Fibroblast of lung (primary cell): Measurements from ENCODE around the gene SYCE3. TPM values are rescaled to one million over a fixed set of nuclear protein-coding genes. Genes with fewer than 3 reads are reported as not detected.

Experiments used
- DNase-seq, 2 donors: peaks; one replicate each; pipeline versions ENCODE4 v3.0.0 to v3.0.0-alpha.2; 2010; ENCODE audit warnings: low read depth in 2 of 2
- H2AFZ ChIP-seq: 2 replicates; pipeline ENCODE4 v1.5.1; 2012; ENCODE audit warnings: low read length, control low read depth, inconsistent platforms
- H3K27ac ChIP-seq: 2 replicates; pipeline ENCODE4 v1.5.1; 2011; ENCODE audit warnings: low read length, control low read depth; ENCODE audit not compliant: insufficient read depth
- H3K27me3 ChIP-seq: 2 replicates; pipeline ENCODE4 v1.5.1; 2011; ENCODE audit warnings: mild to moderate bottlenecking, low read length; ENCODE audit not compliant: control insufficient read depth, insufficient read depth
- H3K36me3 ChIP-seq: 2 replicates; pipeline ENCODE4 v1.5.1; 2011; ENCODE audit warnings: low read length; ENCODE audit not compliant: control insufficient read depth, insufficient read depth
- H3K4me1 ChIP-seq: 2 replicates; pipeline ENCODE4 v1.5.1; 2011; ENCODE audit warnings: low read length; ENCODE audit not compliant: control insufficient read depth, insufficient read depth; ENCODE audit errors: extremely low read depth
- H3K4me2 ChIP-seq: 2 replicates; pipeline ENCODE4 v1.5.1; 2011; ENCODE audit warnings: low read length, control low read depth; ENCODE audit not compliant: insufficient read depth; ENCODE audit errors: extremely low read depth
- H3K4me3 ChIP-seq, 4 experiments: fragments of 200-600 bp in 1 of 4; sonication (generic) in 1 of 4; replicated peaks in 1 of 4; 2 replicates each; pipeline ENCODE4 v1.5.1; 2011 to 2016; ENCODE audit warnings: low read length in 4 of 4, low read depth in 3 of 4, mild to moderate bottlenecking in 3 of 4, control low read depth in 2 of 4, inconsistent platforms in 1 of 4, mixed read lengths in 1 of 4; ENCODE audit not compliant: insufficient read depth in 1 of 4; ENCODE audit errors: control extremely low read depth in 1 of 4
- H3K79me2 ChIP-seq: 2 replicates; pipeline ENCODE4 v1.5.1; 2012; ENCODE audit warnings: mild to moderate bottlenecking, low read length, inconsistent platforms; ENCODE audit not compliant: control insufficient read depth, insufficient read depth
- H3K9ac ChIP-seq: 2 replicates; pipeline ENCODE4 v1.5.1; 2011; ENCODE audit warnings: mild to moderate bottlenecking, low read length, control low read depth; ENCODE audit not compliant: insufficient read depth
- H3K9me3 ChIP-seq: 2 replicates; pipeline ENCODE4 v1.5.1; 2012; ENCODE audit warnings: low read depth, low read length; ENCODE audit not compliant: control insufficient read depth, insufficient read depth
- H4K20me1 ChIP-seq: 2 replicates; pipeline ENCODE4 v1.5.1; 2011; ENCODE audit warnings: low read length; ENCODE audit not compliant: control insufficient read depth, insufficient read depth; ENCODE audit errors: extremely low read depth
- EZH2 ChIP-seq: IDR thresholded peaks from 2 replicates; pipeline ENCODE4 v1.5.1; 2012; ENCODE audit warnings: low read length, control low read depth, mild to moderate bottlenecking; ENCODE audit errors: missing control alignments
- polyA plus RNA-seq, 2 donors: library from polyadenylated mRNA; depleted of rRNA in 1 of 2; stranded (reverse) in 1 of 2; unstranded in 1 of 2; fragments of >200 nt; gene quantifications; 2 replicates each; pipeline ENCODE4 v1.2.1, GENCODE V29; 2011 to 2012; ENCODE audit warnings: missing spikeins in 1 of 2
- total RNA-seq: library from RNA; depleted of rRNA; stranded (reverse); fragments of >200 nt; gene quantifications from 2 replicates; pipeline ENCODE4 v1.2.1, GENCODE V29; 2014
- TF ChIP-seq, protein P1 (sequence below), 2 donors: IDR thresholded peaks in 1 of 2; conservative IDR thresholded peaks in 1 of 2; 1 replicate in 1 of 2; 2 replicates in 1 of 2; pipeline ENCODE4 v1.5.1; 2011 to 2012; ENCODE audit warnings: low read length in 2 of 2, control low read depth in 1 of 2, inconsistent platforms in 1 of 2, low read depth in 1 of 2, mild to moderate bottlenecking in 1 of 2

The SYCE3 gene
- total and polyA plus RNA-seq, 2 donors (not counting 1 experiment from before 2014, with no cell fraction given) = 0.33 TPM; not detected in 1

DNA sequence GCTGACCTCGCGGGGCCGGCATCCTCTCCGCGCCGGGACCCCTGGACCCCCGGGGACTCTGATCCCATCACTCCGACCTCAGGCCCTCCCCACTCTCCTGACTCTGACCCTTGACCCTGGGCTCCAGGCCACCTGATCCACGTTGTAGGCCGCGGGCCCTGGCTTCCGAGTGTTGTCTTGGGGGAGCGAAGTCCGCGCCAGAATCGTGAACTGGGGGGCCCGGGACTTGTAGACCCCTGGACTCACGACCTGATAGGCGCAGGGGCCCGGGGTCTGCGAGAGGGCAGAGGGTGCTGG lies 32.2 kb downstream of the SYCE3 start:
- H4K20me1 ChIP-seq = no peaks in the 10 kb centered on the region
- H3K4me1 ChIP-seq = peaks cover 14% of the 10 kb centered on the region
- DNase-seq = no peak
- no peak overlapping the region for H2AFZ ChIP-seq
- no peaks in the 10 kb centered on the region for H3K36me3 ChIP-seq
- H3K79me2 ChIP-seq = no peaks in the 10 kb centered on the region
- peak overlapping the region; percentile 25 to 60 (median 38) for H3K4me3 ChIP-seq
- H3K27me3 ChIP-seq = peaks cover 11% of the 10 kb centered on the region
- no peaks in the 10 kb centered on the region for H3K9me3 ChIP-seq
- H3K4me2 ChIP-seq = peak overlapping the region; percentile 64
- TF ChIP-seq, protein P1, sequence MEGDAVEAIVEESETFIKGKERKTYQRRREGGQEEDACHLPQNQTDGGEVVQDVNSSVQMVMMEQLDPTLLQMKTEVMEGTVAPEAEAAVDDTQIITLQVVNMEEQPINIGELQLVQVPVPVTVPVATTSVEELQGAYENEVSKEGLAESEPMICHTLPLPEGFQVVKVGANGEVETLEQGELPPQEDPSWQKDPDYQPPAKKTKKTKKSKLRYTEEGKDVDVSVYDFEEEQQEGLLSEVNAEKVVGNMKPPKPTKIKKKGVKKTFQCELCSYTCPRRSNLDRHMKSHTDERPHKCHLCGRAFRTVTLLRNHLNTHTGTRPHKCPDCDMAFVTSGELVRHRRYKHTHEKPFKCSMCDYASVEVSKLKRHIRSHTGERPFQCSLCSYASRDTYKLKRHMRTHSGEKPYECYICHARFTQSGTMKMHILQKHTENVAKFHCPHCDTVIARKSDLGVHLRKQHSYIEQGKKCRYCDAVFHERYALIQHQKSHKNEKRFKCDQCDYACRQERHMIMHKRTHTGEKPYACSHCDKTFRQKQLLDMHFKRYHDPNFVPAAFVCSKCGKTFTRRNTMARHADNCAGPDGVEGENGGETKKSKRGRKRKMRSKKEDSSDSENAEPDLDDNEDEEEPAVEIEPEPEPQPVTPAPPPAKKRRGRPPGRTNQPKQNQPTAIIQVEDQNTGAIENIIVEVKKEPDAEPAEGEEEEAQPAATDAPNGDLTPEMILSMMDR (conservative IDR thresholded peaks at IDR 0.05 in 1 of 2, IDR thresholded peaks at IDR 0.05 in 1 of 2; ENCODE audit: low read depth in 1 of 2, low read length in 2 of 2) = no peak
- TF ChIP-seq EZH2 = no peak
- H3K27ac ChIP-seq = no peak overlapping the region
- H3K9ac ChIP-seq = peak overlapping the region; percentile 62

DNA sequence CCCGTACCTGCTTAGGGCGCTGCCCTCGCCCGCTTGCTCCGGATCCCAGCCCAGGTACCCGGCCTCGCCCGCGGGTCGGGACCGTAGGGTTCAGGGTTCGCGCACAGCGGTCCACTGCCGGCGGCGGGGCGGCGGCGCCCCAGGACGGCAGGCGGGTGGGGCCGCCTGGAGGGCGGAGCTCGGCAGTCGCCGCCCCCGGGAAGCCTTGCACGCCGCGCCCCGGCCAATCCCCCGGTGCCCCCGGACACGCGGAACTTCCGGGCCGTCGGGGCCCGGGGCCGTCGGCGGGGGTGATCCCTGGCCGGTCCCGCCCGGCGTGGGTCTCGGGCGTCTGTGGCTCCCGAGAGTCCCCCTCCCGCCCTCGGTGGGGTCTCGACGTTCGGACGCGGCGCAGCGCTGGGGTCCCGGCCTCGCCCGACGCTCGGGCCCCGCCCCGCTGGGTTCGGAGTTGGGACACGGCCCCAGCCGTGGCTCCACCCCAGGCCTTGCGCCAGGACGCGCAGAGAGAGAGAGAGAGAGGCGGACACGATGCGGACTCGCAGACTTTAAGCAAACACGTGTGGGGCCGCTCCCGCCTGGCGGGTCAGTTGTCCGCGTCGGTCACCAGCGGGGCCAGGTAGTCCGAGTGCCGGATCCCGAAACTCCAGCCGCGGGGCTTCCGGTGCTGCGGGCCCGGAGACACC lies 32.7 kb downstream of the SYCE3 start, which contains the start of gene TYMP:
Gene TYMP, minus strand, starts transcription at position 116 of the 683 bp plus-strand sequence. CDS start 303 bp downstream, outside the sequence.
- Histone ChIP-seq H2AFZ (no peak within 1 kb of the TSS), H3K9ac (peak within 1 kb of the TSS; percentile 65)

DNA sequence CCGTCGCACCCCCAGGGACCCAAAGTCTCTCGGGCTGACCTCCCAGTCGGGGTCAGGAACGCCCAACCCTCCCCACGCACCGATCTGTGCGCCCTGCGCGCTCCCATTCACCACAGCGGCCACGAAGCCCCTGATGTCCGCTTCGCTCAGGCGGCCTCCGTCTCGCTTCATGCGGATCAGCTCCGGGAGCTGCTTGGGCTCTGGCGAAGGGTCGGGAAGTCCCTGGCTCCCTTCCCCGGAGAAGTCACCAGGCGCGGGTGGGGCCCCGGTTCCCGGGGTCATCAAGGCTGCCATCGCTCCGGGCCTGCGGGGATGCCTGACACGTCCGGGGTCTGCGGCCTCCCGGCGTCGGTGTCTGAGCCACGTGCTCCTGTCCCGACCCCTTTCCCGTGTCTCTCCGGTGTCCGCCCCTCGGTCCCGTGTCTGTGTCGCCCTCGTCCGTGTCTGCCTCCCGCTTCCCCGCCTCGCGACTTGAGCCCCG lies 33.3 kb downstream of the SYCE3 start:
- Histone ChIP-seq H3K9ac (peak overlapping the region; percentile 23), H3K4me1 (peaks cover 16% of the 10 kb centered on the region), H4K20me1 (no peaks in the 10 kb centered on the region), H3K27me3 (peaks cover 11% of the 10 kb centered on the region), H3K36me3 (no peaks in the 10 kb centered on the region), H3K4me3 (peak overlapping the region in 3 of 4 experiments; percentile 14 to 60 (median 38)), H2AFZ (no peak overlapping the region), H3K79me2 (peaks cover 4% of the 10 kb centered on the region), H3K4me2 (no peak overlapping the region), H3K27ac (no peak overlapping the region), H3K9me3 (no peaks in the 10 kb centered on the region)
- TF ChIP-seq, protein P1 (conservative IDR thresholded peaks at IDR 0.05 in 1 of 2, IDR thresholded peaks at IDR 0.05 in 1 of 2; ENCODE audit: low read depth in 1 of 2, low read length in 2 of 2) = no peak
- TF ChIP-seq EZH2 = peak; percentile 42
- DNase-seq = peak in 1 of 2 donors; percentile 14

More for the DNA sequence above, 32.7 kb downstream of the SYCE3 start, which contains the start of gene TYMP:
- Histone ChIP-seq H3K79me2 (no peaks in the 10 kb centered on the region), H3K36me3 (no peaks in the 10 kb centered on the region), H3K27me3 (peaks cover 11% of the 10 kb centered on the region), H3K4me1 (peaks cover 14% of the 10 kb centered on the region), H3K4me2 (peak within 1 kb of the TSS; percentile 64), H3K9me3 (no peaks in the 10 kb centered on the region), H4K20me1 (no peaks in the 10 kb centered on the region), H3K4me3 (peak within 1 kb of the TSS; percentile 25 to 60 (median 38)), H3K27ac (no peak within 1 kb of the TSS)
- DNase-seq = peak; percentile 71 to 83
- TF ChIP-seq EZH2 = no peak
- TF ChIP-seq, protein P1 (conservative IDR thresholded peaks at IDR 0.05 in 1 of 2, IDR thresholded peaks at IDR 0.05 in 1 of 2; ENCODE audit: low read depth in 1 of 2, low read length in 2 of 2) = no peak
